ENCODE data around the gene DGCR2.
A peak's percentile ranks its signal among the peaks of the same experiment; 100 is the strongest.
"Not testable (repeated sequence)": the region's sequence is repeated elsewhere in the genome, so short reads cannot be mapped to it uniquely, and the experiment has no call there.

The DGCR2 gene

DNA sequence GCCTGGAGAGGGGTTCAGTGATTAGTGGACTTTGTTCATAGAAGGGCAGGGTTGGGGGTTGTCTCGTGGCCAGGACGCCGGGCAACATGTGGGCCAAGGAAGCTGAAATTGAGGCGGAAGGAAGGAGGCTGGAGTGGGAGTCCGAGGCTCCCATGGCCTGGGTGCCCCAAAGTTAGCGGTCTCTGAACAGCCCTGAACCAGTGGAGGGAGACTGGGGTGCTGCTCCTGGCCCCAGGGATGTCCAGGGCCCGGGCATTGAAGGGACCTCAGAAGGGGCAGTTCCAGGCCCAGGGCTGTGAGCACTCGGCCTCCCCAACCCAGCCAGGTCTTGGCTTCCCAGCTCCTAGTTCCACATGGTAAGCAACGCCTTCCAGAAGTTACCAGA, 126.9 kb downstream of the DGCR2 start:
- Histone ChIP-seq H3K4me3 (no peak overlapping the region), H3K9me3 (no peaks in the 10 kb centered on the region), H3K4me2 (peak overlapping the region; percentile 82), H3K4me1 (peaks cover 26% of the 10 kb centered on the region), H3K36me3 (no peaks in the 10 kb centered on the region), H3K9ac (no peak overlapping the region), H3K27me3 (no peaks in the 10 kb centered on the region), H3K27ac (peak overlapping the region; percentile 68), H4K20me1 (no peaks in the 10 kb centered on the region)
- no peak for TF ChIP-seq Cebpa-rat (IDR thresholded peaks at IDR 0.05)

DNA sequence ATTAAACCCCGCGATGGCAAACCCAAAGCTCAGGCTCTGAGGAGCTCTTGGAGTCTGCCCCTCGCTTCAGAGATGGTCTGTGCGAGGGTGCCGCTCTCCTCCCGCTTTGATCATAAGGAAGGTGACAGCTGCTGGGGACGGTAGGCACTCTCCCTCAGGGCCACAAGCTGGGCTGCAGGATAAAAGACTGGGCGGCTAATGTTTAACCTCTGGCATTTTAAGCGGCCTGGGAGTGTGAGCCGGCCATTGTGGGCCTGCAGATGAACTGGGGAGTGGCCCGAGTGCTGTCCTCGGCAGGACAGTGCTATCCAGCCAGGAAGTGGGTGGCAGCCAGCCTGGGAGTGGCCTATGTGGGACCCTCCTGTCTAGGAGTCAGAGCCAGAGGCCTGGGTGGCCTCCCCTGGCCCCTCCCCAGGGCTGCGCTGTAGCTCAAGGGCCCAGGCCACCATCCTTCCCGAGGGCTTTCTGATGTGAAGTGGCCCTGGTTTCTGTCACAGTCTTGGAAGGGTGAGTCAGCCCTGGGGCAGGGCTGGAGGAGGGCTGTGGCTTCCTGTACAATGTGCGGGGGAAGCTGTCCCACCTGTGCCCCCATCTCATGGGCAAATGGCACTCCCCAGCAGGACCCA, 127.4 kb downstream of the DGCR2 start:
- Histone ChIP-seq H3K9ac (no peak overlapping the region), H3K9me3 (no peaks in the 10 kb centered on the region), H3K27ac (peak overlapping the region; percentile 68)

DNA sequence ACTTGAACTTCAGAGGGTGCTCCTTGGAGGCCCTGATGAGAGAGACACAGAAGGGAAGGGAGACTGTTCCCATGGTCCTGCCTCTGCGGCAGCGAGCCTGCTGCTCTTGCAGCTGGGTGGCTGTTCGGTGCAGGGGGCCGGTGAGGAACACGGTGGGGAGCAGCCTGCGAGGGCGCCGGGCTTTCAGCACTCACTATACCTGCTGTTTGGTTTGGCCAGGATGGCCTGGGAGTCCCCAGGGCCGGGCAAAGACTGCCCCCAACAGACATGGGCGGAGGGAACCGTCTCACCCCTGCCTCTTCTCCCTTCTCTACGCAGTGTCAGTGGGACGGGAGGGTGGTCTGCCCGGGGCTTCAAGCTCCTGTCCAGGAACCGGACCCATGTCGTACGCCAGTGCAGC, 128.2 kb downstream of the DGCR2 start:
- Histone ChIP-seq H3K9ac (no peak overlapping the region), H3K9me3 (no peaks in the 10 kb centered on the region), H4K20me1 (no peaks in the 10 kb centered on the region), H3K36me3 (no peaks in the 10 kb centered on the region), H3K4me1 (peaks cover 26% of the 10 kb centered on the region), H3K4me2 (no peak overlapping the region), H3K27me3 (no peaks in the 10 kb centered on the region), H3K4me3 (no peak overlapping the region), H3K27ac (no peak overlapping the region)
- no peak for TF ChIP-seq Cebpa-rat (IDR thresholded peaks at IDR 0.05)

More for the DNA sequence above, 127.4 kb downstream of the DGCR2 start:
- peak overlapping the region; percentile 82 for H3K4me2 ChIP-seq
- no peak overlapping the region for H3K4me3 ChIP-seq
- H3K27me3 ChIP-seq = no peaks in the 10 kb centered on the region
- TF ChIP-seq Cebpa-rat (IDR thresholded peaks at IDR 0.05) = no peak
- no peaks in the 10 kb centered on the region for H3K36me3 ChIP-seq
- H4K20me1 ChIP-seq = no peaks in the 10 kb centered on the region
- H3K4me1 ChIP-seq = peaks cover 26% of the 10 kb centered on the region

DNA sequence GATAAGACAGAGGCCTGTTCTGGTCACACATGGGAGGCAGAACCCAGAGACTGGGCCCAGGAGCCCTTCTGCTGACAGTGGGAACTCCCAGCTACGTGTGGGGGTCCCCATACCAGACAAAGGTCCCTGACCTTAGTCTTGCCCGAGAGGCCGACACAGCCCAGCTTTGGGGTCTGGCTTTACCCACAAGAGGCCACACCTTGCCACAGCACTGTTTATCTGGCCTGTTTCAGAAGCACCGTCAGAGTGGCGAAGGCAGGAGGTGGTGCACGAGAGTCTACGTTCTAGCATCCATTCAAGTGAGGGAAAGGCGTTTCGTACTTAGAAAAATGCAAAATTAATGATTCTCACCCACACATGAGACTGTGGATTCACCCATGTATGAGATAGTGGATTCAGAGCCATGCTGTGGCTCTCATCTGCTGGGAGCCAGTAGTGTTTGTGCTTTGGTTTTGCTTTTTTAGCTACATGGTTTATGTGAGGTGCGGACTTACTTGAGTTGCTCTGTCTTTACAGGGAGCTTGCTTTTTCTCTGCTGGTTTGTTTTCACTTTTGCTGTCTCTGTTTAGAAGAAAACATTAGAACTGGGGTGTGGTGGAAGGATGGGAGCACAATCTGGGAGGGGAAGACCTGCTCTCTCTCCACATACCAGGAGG, 129.5 kb downstream of the DGCR2 start:
- no peak for TF ChIP-seq Cebpa-rat (IDR thresholded peaks at IDR 0.05)
- H3K4me1 ChIP-seq = peaks cover 26% of the 10 kb centered on the region
- H3K27ac ChIP-seq = no peak overlapping the region
- no peak overlapping the region for H3K4me2 ChIP-seq
- no peaks in the 10 kb centered on the region for H3K9me3 ChIP-seq
- H3K4me3 ChIP-seq = no peak overlapping the region
- no peaks in the 10 kb centered on the region for H4K20me1 ChIP-seq
- H3K27me3 ChIP-seq = no peaks in the 10 kb centered on the region
- no peak overlapping the region for H3K9ac ChIP-seq
- H3K36me3 ChIP-seq = no peaks in the 10 kb centered on the region

DNA sequence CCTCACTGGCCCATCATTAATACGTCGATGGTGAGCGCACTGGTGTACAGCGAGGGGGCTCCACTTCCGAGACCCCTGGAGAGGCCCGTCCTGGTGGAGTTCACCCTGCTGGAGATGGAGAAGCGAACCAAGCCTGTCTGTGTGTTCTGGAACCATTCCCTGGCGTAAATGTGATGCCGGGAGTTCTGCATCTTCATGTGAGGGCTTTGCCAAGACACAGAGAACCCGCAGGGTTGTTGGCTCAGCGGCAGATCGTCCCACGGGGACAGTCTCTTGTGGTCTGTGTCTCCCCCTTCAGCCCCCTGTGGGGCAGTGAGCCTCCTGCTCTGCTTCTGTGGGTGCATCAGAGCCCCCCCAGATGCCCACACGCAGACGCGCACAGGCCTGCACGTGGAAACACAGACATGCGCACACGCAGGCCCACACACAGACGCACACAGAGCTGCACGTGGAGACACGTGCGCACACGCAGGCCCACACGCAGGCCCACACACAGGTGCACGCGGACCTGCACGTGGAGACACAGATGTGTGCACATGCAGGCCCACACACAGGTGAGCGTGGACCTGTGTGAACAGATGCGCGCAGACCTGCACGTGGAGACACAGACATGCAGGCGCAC, 130.3 kb downstream of the DGCR2 start:
- Histone ChIP-seq H3K4me3 (no peak overlapping the region), H3K4me2 (peak overlapping the region; percentile 30; the same call in 1 of the 2 replicates), H3K4me1 (peaks cover 26% of the 10 kb centered on the region), H3K36me3 (no peaks in the 10 kb centered on the region), H3K9me3 (no peaks in the 10 kb centered on the region), H3K9ac (no peak overlapping the region), H4K20me1 (no peaks in the 10 kb centered on the region), H3K27me3 (no peaks in the 10 kb centered on the region), H3K27ac (no peak overlapping the region)
- no peak for TF ChIP-seq Cebpa-rat (IDR thresholded peaks at IDR 0.05)

DNA sequence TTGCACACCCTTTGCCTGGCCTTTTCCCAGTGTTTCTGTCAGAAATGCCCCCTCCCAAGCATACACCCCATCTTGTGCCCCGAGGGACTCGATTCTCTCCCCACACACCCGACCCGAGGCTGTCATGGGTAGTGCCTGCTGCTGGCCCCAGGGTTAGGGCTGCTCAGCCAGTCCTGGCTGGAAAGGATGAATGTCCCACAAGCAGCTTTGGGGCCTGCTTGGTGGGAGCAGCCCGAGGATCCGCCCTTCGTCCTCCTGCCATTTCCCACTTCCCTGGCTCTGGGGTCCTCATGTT, 131.1 kb downstream of the DGCR2 start:
- H3K27me3 ChIP-seq = no peaks in the 10 kb centered on the region
- H3K36me3 ChIP-seq = no peaks in the 10 kb centered on the region
- TF ChIP-seq Cebpa-rat (IDR thresholded peaks at IDR 0.05) = no peak
- no peaks in the 10 kb centered on the region for H3K9me3 ChIP-seq
- no peak overlapping the region for H3K4me2 ChIP-seq
- H3K9ac ChIP-seq = no peak overlapping the region
- H3K27ac ChIP-seq = no peak overlapping the region
- H4K20me1 ChIP-seq = no peaks in the 10 kb centered on the region
- H3K4me1 ChIP-seq = peaks cover 26% of the 10 kb centered on the region
- H3K4me3 ChIP-seq = no peak overlapping the region

DNA sequence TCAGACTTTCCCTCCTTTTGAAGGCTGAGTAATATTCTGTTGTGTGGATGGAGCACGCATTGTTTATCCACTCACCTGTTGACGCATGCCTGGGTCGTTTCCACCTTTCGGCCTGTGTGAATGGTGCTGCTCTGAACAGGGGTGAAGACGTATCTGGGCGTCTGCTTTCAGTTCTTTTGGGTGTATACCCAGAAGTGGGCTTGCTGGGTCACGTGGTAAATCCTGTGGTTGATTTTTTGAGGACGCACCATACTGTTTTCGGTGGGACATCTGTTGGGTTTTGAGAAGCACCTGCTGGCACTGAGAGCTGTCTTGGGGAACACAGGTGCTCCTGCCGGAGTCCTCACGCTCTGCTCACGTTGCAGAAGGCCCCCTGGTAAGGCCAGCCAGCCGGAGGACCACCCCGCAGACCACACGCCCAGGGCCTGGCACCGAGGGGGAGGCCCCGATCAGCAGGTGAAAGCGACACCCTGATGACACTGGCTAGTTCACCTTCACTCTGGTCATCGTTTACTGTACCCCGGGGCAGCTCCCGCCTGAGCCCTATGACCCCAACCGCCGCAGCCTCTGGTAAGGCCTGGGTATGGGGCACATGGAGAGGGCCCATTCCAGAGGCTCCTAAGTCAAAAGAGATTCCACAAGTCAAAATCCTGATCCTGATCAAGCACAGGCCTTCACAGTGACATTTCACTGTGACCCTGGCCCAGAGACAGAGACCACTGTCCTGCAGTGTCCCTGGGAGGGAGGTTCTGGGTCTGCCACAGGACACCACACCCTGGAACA, 131.7 kb downstream of the DGCR2 start:
- H3K4me1 ChIP-seq = peaks cover 21% of the 10 kb centered on the region
- H3K4me3 ChIP-seq = no peak overlapping the region
- no peak overlapping the region for H3K9ac ChIP-seq
- no peak overlapping the region for H3K4me2 ChIP-seq
- H3K36me3 ChIP-seq = no peaks in the 10 kb centered on the region
- no peaks in the 10 kb centered on the region for H3K27me3 ChIP-seq
- TF ChIP-seq Cebpa-rat (IDR thresholded peaks at IDR 0.05) = no peak
- no peaks in the 10 kb centered on the region for H3K9me3 ChIP-seq
- H4K20me1 ChIP-seq = no peaks in the 10 kb centered on the region
- H3K27ac ChIP-seq = no peak overlapping the region

DNA sequence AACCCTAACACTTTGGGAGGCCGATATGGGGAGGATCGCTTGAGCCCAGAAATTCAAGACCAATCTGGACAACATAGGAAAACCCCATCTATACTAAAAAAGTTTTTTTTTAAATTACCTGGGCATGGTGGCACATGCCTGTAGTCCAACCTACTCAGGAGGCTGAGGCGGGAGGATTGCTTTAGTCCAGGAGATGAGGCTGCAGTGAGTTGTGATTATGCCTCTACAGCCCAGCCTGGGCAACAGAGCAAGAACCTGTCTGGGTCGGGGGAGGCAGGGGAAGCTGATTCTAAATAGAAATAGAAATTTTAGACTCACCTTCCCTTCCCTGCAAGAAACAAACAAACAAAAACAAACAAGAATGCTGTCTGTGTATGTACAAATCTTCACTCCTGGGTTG, 133.3 kb downstream of the DGCR2 start:
- no peak overlapping the region for H3K9ac ChIP-seq
- H3K4me1 ChIP-seq = peaks cover 7% of the 10 kb centered on the region
- no peaks in the 10 kb centered on the region for H3K27me3 ChIP-seq

DNA sequence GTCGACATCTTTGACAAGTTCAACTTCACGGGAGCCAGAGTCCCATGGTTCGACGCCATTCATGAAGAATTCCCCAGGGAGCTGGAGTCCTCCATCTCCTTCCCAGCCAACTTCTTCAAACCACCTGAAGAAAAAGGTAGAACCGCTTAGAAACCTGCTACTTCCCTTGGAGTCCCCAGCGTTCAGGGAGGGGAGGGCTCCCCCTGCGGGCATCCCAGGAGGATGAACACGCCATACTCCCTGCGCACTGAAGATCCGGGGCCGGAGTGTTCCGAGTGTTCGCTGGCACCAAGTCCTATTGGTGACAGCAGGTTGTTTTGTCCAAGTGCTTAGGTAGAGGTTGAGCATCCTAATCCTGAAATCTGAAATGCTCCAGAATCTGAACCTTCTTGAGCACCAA, 134.4 kb downstream of the DGCR2 start:
- TF ChIP-seq Cebpa-rat (IDR thresholded peaks at IDR 0.05) = no peak
- Histone ChIP-seq H3K27me3 (no peaks in the 10 kb centered on the region), H3K4me1 (peaks cover 7% of the 10 kb centered on the region), H3K36me3 (no peaks in the 10 kb centered on the region), H3K4me3 (no peak overlapping the region), H4K20me1 (no peaks in the 10 kb centered on the region), H3K27ac (no peak overlapping the region), H3K9me3 (no peaks in the 10 kb centered on the region), H3K4me2 (no peak overlapping the region), H3K9ac (no peak overlapping the region)

More for the DNA sequence above, 133.3 kb downstream of the DGCR2 start:
- Histone ChIP-seq H3K4me2 (no peak overlapping the region), H3K27ac (no peak overlapping the region), H3K36me3 (no peaks in the 10 kb centered on the region), H3K4me3 (no peak overlapping the region), H3K9me3 (no peaks in the 10 kb centered on the region), H4K20me1 (no peaks in the 10 kb centered on the region)
- TF ChIP-seq Cebpa-rat (IDR thresholded peaks at IDR 0.05) = no peak

DNA sequence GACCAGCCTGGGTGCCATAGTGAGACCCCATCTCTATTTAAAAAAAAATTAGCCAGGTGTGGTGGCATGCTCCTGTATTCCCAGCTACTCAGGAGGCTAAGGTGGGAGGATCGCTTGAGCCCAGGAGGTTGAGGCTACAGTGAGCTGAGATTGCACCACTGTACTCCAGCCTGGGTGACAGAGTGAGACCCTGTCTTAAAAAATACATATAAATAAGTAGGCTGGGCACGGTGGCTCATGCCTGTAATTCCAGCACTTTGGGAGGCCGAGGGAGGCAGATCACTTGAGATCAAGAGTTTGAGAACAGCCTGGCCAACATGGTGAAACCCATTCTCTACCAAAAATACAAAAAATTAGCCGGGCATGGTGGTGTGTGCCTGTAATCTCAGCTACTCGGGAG, 135.1 kb downstream of the DGCR2 start:
- H3K4me3 ChIP-seq, H4K20me1 ChIP-seq, H3K4me1 ChIP-seq, H3K27ac ChIP-seq, H3K4me2 ChIP-seq, H3K36me3 ChIP-seq, H3K9ac ChIP-seq, H3K9me3 ChIP-seq, H3K27me3 ChIP-seq: not testable (repeated sequence)
